Mesothelial cell of epicardium (in vitro differentiated cells): ENCODE results near the gene PSD. TPM values are rescaled to one million over a fixed set of nuclear protein-coding genes. Genes with fewer than 3 reads are reported as not detected.

Experiments
- DNase-seq, 2 experiments: peaks; one replicate each; pipeline ENCODE4 v3.0.0; 2021; ENCODE audit warnings: low spot score in 2 of 2; ENCODE audit not compliant: unreplicated experiment in 2 of 2
- H3K27ac Mint-ChIP-seq: 2 replicates; pipeline ENCODE4 v1.8.0; 2021; ENCODE audit warnings: mixed read lengths
- H3K27me3 Mint-ChIP-seq: 2 replicates; pipeline ENCODE4 v1.8.0; 2021; ENCODE audit warnings: low read depth, mixed read lengths
- H3K36me3 Mint-ChIP-seq: 2 replicates; pipeline ENCODE4 v1.8.0; 2021; ENCODE audit warnings: mixed read lengths
- H3K4me1 Mint-ChIP-seq: 2 replicates; pipeline ENCODE4 v1.8.0; 2021; ENCODE audit warnings: mixed read lengths
- H3K4me3 Mint-ChIP-seq: 2 replicates; pipeline ENCODE4 v1.8.0; 2021; ENCODE audit warnings: mild to moderate bottlenecking, moderate library complexity, mixed read lengths
- H3K9me3 Mint-ChIP-seq: 2 replicates; pipeline ENCODE4 v1.8.0; 2021; ENCODE audit warnings: mixed read lengths
- CTCF ChIP-seq: fragments of 200-600 bp; sonication (generic); IDR thresholded peaks from one replicate; pipeline ENCODE4 v1.5.0; 2021; ENCODE audit warnings: antibody characterized with exemption; ENCODE audit not compliant: unreplicated experiment
- total RNA-seq: library from RNA; stranded (reverse); gene quantifications from 3 replicates; pipeline ENCODE4 v1.2.1, GENCODE V29; 2021

PSD gene
- total RNA-seq, 1 donor from 2014 or later = 12.4 TPM

DNA sequence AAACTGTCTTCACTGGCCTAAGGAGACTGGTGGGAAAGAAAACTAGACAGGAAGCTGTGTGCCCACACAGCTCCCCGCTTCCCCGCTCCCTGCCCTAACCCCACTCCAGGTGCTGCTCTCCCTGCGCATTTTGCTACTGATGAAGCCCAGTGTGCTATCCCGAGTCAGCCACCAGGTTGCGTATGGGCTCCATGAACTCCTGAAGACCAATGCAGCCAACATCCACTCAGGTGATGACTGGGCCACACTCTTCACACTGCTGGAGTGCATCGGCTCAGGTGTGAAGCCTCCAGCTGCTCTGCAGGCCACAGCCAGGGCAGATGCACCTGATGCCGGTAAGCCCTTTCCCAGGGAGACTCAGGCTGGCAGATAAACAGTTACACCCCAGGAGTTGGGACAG lies 43.3 kb downstream of the PSD start:
- Mint-ChIP-seq H3K9me3 (peaks cover 12% of the 10 kb centered on the region), H3K27me3 (no peaks in the 10 kb centered on the region), H3K4me1 (no peaks in the 10 kb centered on the region), H3K4me3 (no peak overlapping the region), H3K36me3 (peaks cover 41% of the 10 kb centered on the region), H3K27ac (no peak overlapping the region)
- no peak for TF ChIP-seq CTCF
- no peak for DNase-seq

- DNase-seq = no peak
- Mint-ChIP-seq H3K27me3 (no peaks in the 10 kb centered on the region), H3K27ac (no peak overlapping the region), H3K4me3 (no peak overlapping the region), H3K9me3 (peaks cover 16% of the 10 kb centered on the region), H3K4me1 (peaks cover 8% of the 10 kb centered on the region), H3K36me3 (peaks cover 68% of the 10 kb centered on the region)
- no peak for TF ChIP-seq CTCF
These were observed 47.3 kb downstream of the PSD start for GRCh38 chr10:102371295-102371694.

GRCh38 chr10:102368077-102368476 lies 50.5 kb downstream of the PSD start:
- Mint-ChIP-seq H3K9me3 (peaks cover 16% of the 10 kb centered on the region), H3K4me1 (peaks cover 8% of the 10 kb centered on the region), H3K27me3 (no peaks in the 10 kb centered on the region), H3K27ac (peak overlapping the region; percentile 79), H3K4me3 (no peak overlapping the region), H3K36me3 (peaks cover 79% of the 10 kb centered on the region)
- no peak for DNase-seq
- TF ChIP-seq CTCF = no peak

- TF ChIP-seq CTCF = no peak
- no peaks in the 10 kb centered on the region for H3K27me3 Mint-ChIP-seq
- H3K27ac Mint-ChIP-seq = peak overlapping the region; percentile 79
- peaks cover 16% of the 10 kb centered on the region for H3K9me3 Mint-ChIP-seq
- H3K36me3 Mint-ChIP-seq = peaks cover 79% of the 10 kb centered on the region
- no peak overlapping the region for H3K4me3 Mint-ChIP-seq
- no peak for DNase-seq
- peaks cover 8% of the 10 kb centered on the region for H3K4me1 Mint-ChIP-seq
These were observed 51.1 kb downstream of the PSD start for GRCh38 chr10:102367441-102367840.

DNA sequence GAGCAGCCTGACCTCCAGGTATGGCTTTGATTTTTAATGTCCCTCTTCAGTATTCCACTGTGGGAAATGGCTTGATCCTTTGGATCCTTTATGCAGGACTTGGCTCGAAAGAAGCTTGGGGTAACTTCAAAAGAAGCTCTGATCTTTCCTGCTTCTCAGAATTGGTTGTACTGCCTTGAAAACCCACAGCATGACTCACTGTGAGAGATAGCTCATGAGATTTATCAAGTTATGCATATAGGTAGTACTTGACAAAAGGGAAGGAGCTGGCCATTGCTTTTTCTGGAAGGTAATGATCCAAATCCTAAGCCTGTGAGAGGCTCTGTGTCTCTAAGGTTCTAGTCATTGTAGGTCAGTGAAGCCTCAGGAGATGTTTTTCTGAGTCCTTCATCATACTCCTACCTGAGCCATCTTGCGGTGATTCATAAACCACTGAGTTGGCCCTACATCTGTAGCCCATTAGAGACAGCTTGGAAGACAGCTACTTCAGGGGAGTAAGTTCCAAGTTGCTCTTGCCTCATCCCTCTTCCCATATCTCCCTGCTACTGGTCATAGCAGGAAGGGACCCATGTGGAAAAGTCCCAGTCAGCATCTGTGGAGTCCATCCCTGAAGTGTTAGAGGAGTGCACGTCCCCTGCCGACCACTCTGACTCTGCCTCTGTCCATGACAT lies 59.7 kb downstream of the PSD start:
- Mint-ChIP-seq H3K4me3 (no peak overlapping the region), H3K36me3 (peaks cover 35% of the 10 kb centered on the region), H3K27ac (no peak overlapping the region), H3K4me1 (no peaks in the 10 kb centered on the region), H3K27me3 (no peaks in the 10 kb centered on the region), H3K9me3 (no peaks in the 10 kb centered on the region)
- no peak for TF ChIP-seq CTCF
- DNase-seq = no peak
